GM19240 (cell line): ENCODE data around the gene DMAP1.

ENCODE experiments used
- DNase-seq: peaks from one replicate; pipeline ENCODE4 v3.0.0; 2011; ENCODE audit warnings: low spot score; ENCODE audit not compliant: insufficient read length

Gene DMAP1

GRCh38 chr1:44254392-44254910 is 41.2 kb downstream of the DMAP1 start:
- DNase-seq = no peak

GRCh38 chr1:44256762-44257554 is 43.7 kb downstream of the DMAP1 start:
- no peak for DNase-seq

- DNase-seq = no peak
Measured at GRCh38 chr1:44259090-44259489, 45.8 kb downstream of the DMAP1 start.

GRCh38 chr1:44260792-44261170 is 47.5 kb downstream of the DMAP1 start:
- no peak for DNase-seq

- DNase-seq = no peak
Measured at GRCh38 chr1:44261171-44261817, 48.0 kb downstream of the DMAP1 start.

- no peak for DNase-seq
Measured at GRCh38 chr1:44261962-44262361, 48.7 kb downstream of the DMAP1 start.

GRCh38 chr1:44262414-44262813 is 49.1 kb downstream of the DMAP1 start:
- no peak for DNase-seq

GRCh38 chr1:44262816-44263567 is 49.7 kb downstream of the DMAP1 start:
- DNase-seq = no peak

- DNase-seq = no peak
Measured at GRCh38 chr1:44263568-44264450, 50.5 kb downstream of the DMAP1 start.

GRCh38 chr1:44264451-44264771 is 51.1 kb downstream of the DMAP1 start:
- no peak for DNase-seq

GRCh38 chr1:44265656-44266358 is 52.5 kb downstream of the DMAP1 start:
- DNase-seq = no peak

GRCh38 chr1:44266400-44267344 is 53.4 kb downstream of the DMAP1 start:
- DNase-seq = no peak

- no peak for DNase-seq
Measured at GRCh38 chr1:44267438-44267837, 54.2 kb downstream of the DMAP1 start.

GRCh38 chr1:44268054-44268453 is 54.8 kb downstream of the DMAP1 start:
- no peak for DNase-seq
